Measurements from ENCODE around the gene PPM1L. TPM values are rescaled to one million over a fixed set of nuclear protein-coding genes. Genes with fewer than 3 reads are reported as not detected.

PPM1L gene
- total RNA-seq, 1 donor = 0.86 TPM

- no peak for DNase-seq (ENCODE audit: low read depth)
- TF ChIP-seq CTCF (IDR thresholded peaks at IDR 0.05; ENCODE audit: insufficient read depth, low read depth, low read length) = no peak
- no peak overlapping the region for H3K4me3 ChIP-seq (ENCODE audit: low read depth, low read length)
These were observed 56.3 kb downstream of the PPM1L start for GRCh38 chr3:160812304-160812703.

- DNase-seq (ENCODE audit: low read depth) = no peak
- H3K4me3 ChIP-seq (ENCODE audit: low read depth, low read length) = no peak overlapping the region
- no peak for TF ChIP-seq CTCF (IDR thresholded peaks at IDR 0.05; ENCODE audit: insufficient read depth, low read depth, low read length)
These were observed 59.2 kb downstream of the PPM1L start for GRCh38 chr3:160815280-160815679.

- DNase-seq (ENCODE audit: low read depth) = no peak
- TF ChIP-seq CTCF (IDR thresholded peaks at IDR 0.05; ENCODE audit: insufficient read depth, low read depth, low read length) = no peak
These were observed 64.0 kb downstream of the PPM1L start for GRCh38 chr3:160820022-160820421.

GRCh38 chr3:160820430-160820829, 64.4 kb downstream of the PPM1L start:
- no peak for DNase-seq (ENCODE audit: low read depth)
- no peak overlapping the region for H3K4me3 ChIP-seq (ENCODE audit: low read depth, low read length)
- TF ChIP-seq CTCF (IDR thresholded peaks at IDR 0.05; ENCODE audit: insufficient read depth, low read depth, low read length) = no peak

More at GRCh38 chr3:160820022-160820421, 64.0 kb downstream of the PPM1L start:
- H3K4me3 ChIP-seq (ENCODE audit: low read depth, low read length) = no peak overlapping the region

- no peak for TF ChIP-seq CTCF (IDR thresholded peaks at IDR 0.05; ENCODE audit: insufficient read depth, low read depth, low read length)
- no peak for DNase-seq (ENCODE audit: low read depth)
These were observed 66.9 kb downstream of the PPM1L start for GRCh38 chr3:160822936-160823335.

GRCh38 chr3:160825311-160825800, 69.3 kb downstream of the PPM1L start:
- no peak for TF ChIP-seq CTCF (IDR thresholded peaks at IDR 0.05; ENCODE audit: insufficient read depth, low read depth, low read length)
- H3K4me3 ChIP-seq (ENCODE audit: low read depth, low read length) = no peak overlapping the region
- DNase-seq (ENCODE audit: low read depth) = no peak

More at GRCh38 chr3:160822936-160823335, 66.9 kb downstream of the PPM1L start:
- H3K4me3 ChIP-seq (ENCODE audit: low read depth, low read length) = no peak overlapping the region

GRCh38 chr3:160826408-160826807, 70.4 kb downstream of the PPM1L start:
- TF ChIP-seq CTCF (IDR thresholded peaks at IDR 0.05; ENCODE audit: insufficient read depth, low read depth, low read length) = no peak
- DNase-seq (ENCODE audit: low read depth) = no peak
- H3K4me3 ChIP-seq (ENCODE audit: low read depth, low read length) = no peak overlapping the region

Measured in fibroblast of villous mesenchyme (primary cell).